ENCODE results near the gene EMSY. TPM values are rescaled to one million over a fixed set of nuclear protein-coding genes. Genes with fewer than 3 reads are reported as not detected.

EMSY gene
- total RNA-seq, 1 donor from 2014 or later, result 31.1 TPM

- intact Hi-C loops (cut with micrococcal nuclease), result no loop called here
- DNase-seq, result no peak
- peaks cover 2% of the 10 kb centered on the region for H3K4me1 Mint-ChIP-seq
- H3K27ac Mint-ChIP-seq, result no peak overlapping the region
- ChIA-PET CTCF (no interaction called here), POLR2A (no interaction called here)
- no peak for ATAC-seq (ENCODE audit: low read depth)
- peaks cover 12% of the 10 kb centered on the region for H3K27me3 Mint-ChIP-seq
- TF ChIP-seq, protein P1, sequence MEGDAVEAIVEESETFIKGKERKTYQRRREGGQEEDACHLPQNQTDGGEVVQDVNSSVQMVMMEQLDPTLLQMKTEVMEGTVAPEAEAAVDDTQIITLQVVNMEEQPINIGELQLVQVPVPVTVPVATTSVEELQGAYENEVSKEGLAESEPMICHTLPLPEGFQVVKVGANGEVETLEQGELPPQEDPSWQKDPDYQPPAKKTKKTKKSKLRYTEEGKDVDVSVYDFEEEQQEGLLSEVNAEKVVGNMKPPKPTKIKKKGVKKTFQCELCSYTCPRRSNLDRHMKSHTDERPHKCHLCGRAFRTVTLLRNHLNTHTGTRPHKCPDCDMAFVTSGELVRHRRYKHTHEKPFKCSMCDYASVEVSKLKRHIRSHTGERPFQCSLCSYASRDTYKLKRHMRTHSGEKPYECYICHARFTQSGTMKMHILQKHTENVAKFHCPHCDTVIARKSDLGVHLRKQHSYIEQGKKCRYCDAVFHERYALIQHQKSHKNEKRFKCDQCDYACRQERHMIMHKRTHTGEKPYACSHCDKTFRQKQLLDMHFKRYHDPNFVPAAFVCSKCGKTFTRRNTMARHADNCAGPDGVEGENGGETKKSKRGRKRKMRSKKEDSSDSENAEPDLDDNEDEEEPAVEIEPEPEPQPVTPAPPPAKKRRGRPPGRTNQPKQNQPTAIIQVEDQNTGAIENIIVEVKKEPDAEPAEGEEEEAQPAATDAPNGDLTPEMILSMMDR (IDR thresholded peaks at IDR 0.05), result no peak
- no peak overlapping the region for H3K4me3 Mint-ChIP-seq
- no peaks in the 10 kb centered on the region for H3K9me3 Mint-ChIP-seq
- no peaks in the 10 kb centered on the region for H3K36me3 Mint-ChIP-seq (ENCODE audit: low read depth)
Measured at GRCh38 chr11:76558473-76558872, 113.7 kb downstream of the EMSY start.

DNA sequence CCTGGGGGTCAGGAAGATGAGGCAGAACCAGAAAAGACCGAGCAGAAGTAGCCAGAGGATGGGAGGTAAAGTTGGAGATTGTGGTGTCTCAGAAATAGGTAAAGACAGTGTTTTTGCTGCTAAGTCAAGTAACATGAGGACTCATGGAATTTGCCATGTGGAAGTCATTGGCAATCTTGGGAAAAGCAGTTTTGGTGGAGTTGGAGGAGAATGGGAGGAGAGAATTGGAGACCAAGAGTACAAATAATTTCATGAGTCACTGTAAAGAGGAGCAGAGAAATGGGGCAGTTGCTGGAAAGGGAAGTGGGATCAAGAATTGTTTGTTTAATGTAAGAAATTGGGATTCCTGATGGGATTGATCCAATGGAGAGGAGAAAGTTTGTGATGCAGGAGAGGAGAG, 114.1 kb downstream of the EMSY start:
- no peaks in the 10 kb centered on the region for H3K4me1 Mint-ChIP-seq
- DNase-seq, result no peak

GRCh38 chr11:76559346-76559745, 114.5 kb downstream of the EMSY start:
- Mint-ChIP-seq H3K4me1 (peaks cover 1% of the 10 kb centered on the region), H3K36me3 (ENCODE audit: low read depth) (no peaks in the 10 kb centered on the region), H3K27me3 (peaks cover 15% of the 10 kb centered on the region), H3K4me3 (no peak overlapping the region), H3K9me3 (no peaks in the 10 kb centered on the region), H3K27ac (no peak overlapping the region)
- POLR2A ChIA-PET, result interaction anchor here (0.5 kb wide), 1 partner anchor 32 kb away, joined by 3 read pairs; no protein-coding TSS in a partner anchor
- CTCF ChIA-PET, result no interaction called here
- no peak for ATAC-seq (ENCODE audit: low read depth)
- DNase-seq, result no peak
- TF ChIP-seq, protein P1 (IDR thresholded peaks at IDR 0.05), result no peak
- intact Hi-C loops (cut with micrococcal nuclease), result no loop called here

More for the DNA sequence above, 114.1 kb downstream of the EMSY start:
- TF ChIP-seq, protein P1 (IDR thresholded peaks at IDR 0.05), result no peak
- CTCF ChIA-PET, result no interaction called here
- no peaks in the 10 kb centered on the region for H3K9me3 Mint-ChIP-seq
- intact Hi-C loops (cut with micrococcal nuclease), result no loop called here
- H3K27ac Mint-ChIP-seq, result no peak overlapping the region
- H3K36me3 Mint-ChIP-seq (ENCODE audit: low read depth), result no peaks in the 10 kb centered on the region
- H3K27me3 Mint-ChIP-seq, result peaks cover 12% of the 10 kb centered on the region
- no peak overlapping the region for H3K4me3 Mint-ChIP-seq
- no peak for ATAC-seq (ENCODE audit: low read depth)
- POLR2A ChIA-PET, result no interaction called here

DNA sequence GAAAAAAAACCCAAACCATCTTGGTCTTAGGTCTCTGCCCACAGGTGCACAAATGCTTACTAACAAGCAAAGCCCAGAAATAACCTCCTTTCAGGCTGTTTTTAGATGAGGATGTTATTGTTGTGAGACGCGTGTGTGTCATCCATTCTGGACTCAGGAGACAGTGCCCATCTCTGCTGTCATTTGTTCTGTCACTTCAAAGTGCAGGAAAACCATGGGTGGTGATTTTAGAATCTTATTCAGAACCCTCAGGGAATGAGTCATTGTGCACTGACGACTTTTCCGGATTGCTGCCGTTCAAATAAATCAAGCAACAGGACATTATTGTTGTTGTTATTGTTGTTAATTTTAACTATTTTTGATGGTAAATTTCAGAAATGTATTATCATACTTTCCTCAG, 115.4 kb downstream of the EMSY start:
- ChIA-PET CTCF (no interaction called here), POLR2A (no interaction called here)
- no peak overlapping the region for H3K4me3 Mint-ChIP-seq

GRCh38 chr11:76561245-76561644, 116.4 kb downstream of the EMSY start:
- no peak for ATAC-seq (ENCODE audit: low read depth)

More for the DNA sequence above, 115.4 kb downstream of the EMSY start:
- H3K27ac Mint-ChIP-seq, result no peak overlapping the region
- H3K36me3 Mint-ChIP-seq (ENCODE audit: low read depth), result no peaks in the 10 kb centered on the region
- no peak for ATAC-seq (ENCODE audit: low read depth)
- intact Hi-C loops (cut with micrococcal nuclease), result no loop called here
- no peak for DNase-seq
- H3K27me3 Mint-ChIP-seq, result peaks cover 19% of the 10 kb centered on the region
- TF ChIP-seq, protein P1 (IDR thresholded peaks at IDR 0.05), result no peak
- H3K4me1 Mint-ChIP-seq, result peaks cover 6% of the 10 kb centered on the region
- no peaks in the 10 kb centered on the region for H3K9me3 Mint-ChIP-seq

More at GRCh38 chr11:76561245-76561644, 116.4 kb downstream of the EMSY start:
- Mint-ChIP-seq H3K27ac (no peak overlapping the region), H3K4me1 (peaks cover 6% of the 10 kb centered on the region), H3K27me3 (peaks cover 19% of the 10 kb centered on the region), H3K4me3 (no peak overlapping the region), H3K36me3 (ENCODE audit: low read depth) (no peaks in the 10 kb centered on the region), H3K9me3 (no peaks in the 10 kb centered on the region)
- ChIA-PET POLR2A (no interaction called here), CTCF (no interaction called here)
- no peak for DNase-seq
- TF ChIP-seq, protein P1 (IDR thresholded peaks at IDR 0.05), result no peak
- intact Hi-C loops (cut with micrococcal nuclease), result no loop called here
